H9 (cell line): ENCODE data around the gene CDKL1. TPM values are rescaled to one million over a fixed set of nuclear protein-coding genes. Genes with fewer than 3 reads are reported as not detected.

ENCODE experiments used
- DNase-seq: peaks from one replicate; pipeline ENCODE4 v3.0.0-alpha.2; 2017
- H2AFZ ChIP-seq: one replicate; pipeline ENCODE4 v1.6.1; 2013; ENCODE audit warnings: mild to moderate bottlenecking, low read length, control low read depth, moderate library complexity
- H2AK5ac ChIP-seq: 2 replicates; pipeline ENCODE4 v1.6.1; 2013; ENCODE audit warnings: low read length, control low read depth, mixed read lengths; ENCODE audit not compliant: insufficient read length
- H2BK120ac ChIP-seq: one replicate; pipeline ENCODE4 v1.6.1; 2013; ENCODE audit warnings: low read depth, mild to moderate bottlenecking, low read length, control low read depth, inconsistent platforms; ENCODE audit not compliant: poor library complexity, severe bottlenecking
- H2BK12ac ChIP-seq: 2 replicates; pipeline ENCODE4 v1.6.1; 2013; ENCODE audit warnings: low read length, control low read depth, mixed read lengths, low read depth; ENCODE audit not compliant: insufficient read length
- H2BK15ac ChIP-seq: 2 replicates; pipeline ENCODE4 v1.6.1; 2013; ENCODE audit warnings: low read depth, low read length, control low read depth
- H2BK20ac ChIP-seq: one replicate; pipeline ENCODE4 v1.6.1; 2013; ENCODE audit warnings: low read depth, mild to moderate bottlenecking, low read length, control low read depth, inconsistent platforms; ENCODE audit not compliant: poor library complexity, severe bottlenecking
- H2BK5ac ChIP-seq: 2 replicates; pipeline ENCODE4 v1.6.1; 2013; ENCODE audit warnings: low read length, control low read depth, mixed read lengths; ENCODE audit not compliant: insufficient read length
- H3K14ac ChIP-seq: 2 replicates; pipeline ENCODE4 v1.6.1; 2013; ENCODE audit warnings: low read length, control low read depth; ENCODE audit not compliant: insufficient read depth
- H3K18ac ChIP-seq: 2 replicates; pipeline ENCODE4 v1.6.1; 2013; ENCODE audit warnings: low read depth, mild to moderate bottlenecking, mixed read lengths, low read length, control low read depth; ENCODE audit not compliant: insufficient read length
- H3K23ac ChIP-seq: 2 replicates; pipeline ENCODE4 v1.6.1; 2013; ENCODE audit warnings: low read length, control low read depth, mixed read lengths, low read depth; ENCODE audit not compliant: insufficient read length
- H3K23me2 ChIP-seq: 2 replicates; pipeline ENCODE4 v1.6.1; 2013; ENCODE audit warnings: low read depth, mild to moderate bottlenecking, mixed read lengths, low read length, control low read depth; ENCODE audit not compliant: insufficient read length, poor library complexity, severe bottlenecking
- H3K27ac ChIP-seq: 2 replicates; pipeline ENCODE4 v1.5.1; 2013; ENCODE audit warnings: low read length, control low read depth, mixed read lengths, low read depth; ENCODE audit not compliant: insufficient read length
- H3K27me3 ChIP-seq: 2 replicates; pipeline ENCODE4 v1.6.1; 2013; ENCODE audit warnings: low read length, control low read depth, inconsistent platforms; ENCODE audit not compliant: insufficient read depth
- H3K4ac ChIP-seq: 2 replicates; pipeline ENCODE4 v1.6.1; 2013; ENCODE audit warnings: low read depth, mild to moderate bottlenecking, control low read depth, inconsistent platforms, low read length, moderate library complexity
- H3K4me1 ChIP-seq: 2 replicates; pipeline ENCODE4 v1.6.1; 2013; ENCODE audit warnings: low read length, control low read depth, inconsistent platforms; ENCODE audit not compliant: insufficient read depth
- H3K4me2 ChIP-seq: 2 replicates; pipeline ENCODE4 v1.6.1; 2013; ENCODE audit warnings: low read length, control low read depth, mixed read lengths; ENCODE audit not compliant: insufficient read length, insufficient read depth
- H3K56ac ChIP-seq: 2 replicates; pipeline ENCODE4 v1.6.1; 2013; ENCODE audit warnings: low read depth, mild to moderate bottlenecking, mixed read lengths, low read length, control low read depth; ENCODE audit not compliant: insufficient read length
- H3K79me1 ChIP-seq: 2 replicates; pipeline ENCODE4 v1.6.1; 2013; ENCODE audit warnings: low read depth, mild to moderate bottlenecking, moderate library complexity, low read length, control low read depth, inconsistent platforms; ENCODE audit not compliant: insufficient read depth, poor library complexity, severe bottlenecking
- H3K79me2 ChIP-seq: 2 replicates; pipeline ENCODE4 v1.6.1; 2013; ENCODE audit warnings: low read length, control low read depth, inconsistent platforms; ENCODE audit not compliant: insufficient read depth
- H3K9ac ChIP-seq: 2 replicates; pipeline ENCODE4 v1.6.1; 2013; ENCODE audit warnings: low read length, control low read depth, mixed read lengths; ENCODE audit not compliant: insufficient read length; ENCODE audit errors: extremely low read depth
- H3K9me3 ChIP-seq: one replicate; pipeline ENCODE4 v1.6.1; 2013; ENCODE audit warnings: low read depth, low read length, inconsistent platforms; ENCODE audit not compliant: control insufficient read depth
- H3T11ph ChIP-seq: one replicate; pipeline ENCODE4 v1.6.1; 2013; ENCODE audit warnings: mild to moderate bottlenecking, low read length, control low read depth, inconsistent platforms
- H4K20me1 ChIP-seq: one replicate; pipeline ENCODE4 v1.6.1; 2013; ENCODE audit not compliant: control insufficient read depth, insufficient read length, insufficient read depth
- H4K5ac ChIP-seq: 2 replicates; pipeline ENCODE4 v1.6.1; 2013; ENCODE audit warnings: low read depth, mild to moderate bottlenecking, mixed read lengths, low read length, control low read depth; ENCODE audit not compliant: insufficient read length
- H4K8ac ChIP-seq: replicated peaks from 2 replicates; pipeline ENCODE4 v1.6.1; 2013; ENCODE audit warnings: low read length, control low read depth, mixed read lengths, low read depth; ENCODE audit not compliant: insufficient read length
- H4K91ac ChIP-seq: 2 replicates; pipeline ENCODE4 v1.6.1; 2013; ENCODE audit warnings: low read depth, mild to moderate bottlenecking, moderate library complexity, mixed read lengths, low read length, control low read depth; ENCODE audit not compliant: insufficient read length
- H3K27ac Mint-ChIP-seq, 3 experiments: 2 replicates in 2 of 3; 3 replicates in 1 of 3; pipeline ENCODE4 v1.8.0; 2020 to 2021; ENCODE audit warnings: mixed read lengths in 3 of 3, mild to moderate bottlenecking in 1 of 3, moderate library complexity in 1 of 3
- H3K27me3 Mint-ChIP-seq: 2 replicates; pipeline ENCODE4 v1.8.0; 2021; ENCODE audit warnings: low read depth, mild to moderate bottlenecking, moderate library complexity, mixed read lengths
- H3K36me3 Mint-ChIP-seq, 3 experiments: 2 replicates in 2 of 3; 3 replicates in 1 of 3; pipeline ENCODE4 v1.8.0; 2020 to 2021; ENCODE audit warnings: low read depth in 3 of 3, mixed read lengths in 3 of 3; ENCODE audit not compliant: insufficient read depth in 1 of 3
- H3K4me1 Mint-ChIP-seq, 2 experiments: 2 replicates each; pipeline ENCODE4 v1.8.0; 2020; ENCODE audit warnings: mixed read lengths in 2 of 2
- H3K4me3 Mint-ChIP-seq, 2 experiments: 2 replicates in 1 of 2; 3 replicates in 1 of 2; pipeline ENCODE4 v1.8.0; 2020 to 2021; ENCODE audit warnings: mild to moderate bottlenecking in 2 of 2, mixed read lengths in 2 of 2, moderate library complexity in 1 of 2
- H3K9me3 Mint-ChIP-seq, 2 experiments: 2 replicates in 1 of 2; 3 replicates in 1 of 2; pipeline ENCODE4 v1.8.0; 2020; ENCODE audit warnings: mild to moderate bottlenecking in 2 of 2, mixed read lengths in 2 of 2, moderate library complexity in 1 of 2
- WGBS: extraction: QIAGEN DNeasy Blood & Tissue Kit; methylation state at CpG from one replicate; pipeline ENCODE4 v1.1.7; 2013; ENCODE audit warnings: missing lambda C conversion rate, low lambda C conversion rate, mixed read lengths; ENCODE audit not compliant: insufficient read length; ENCODE audit errors: extremely low coverage; 5-methylcytosine and 5-hydroxymethylcytosine counted together
- total RNA-seq: library from RNA; stranded (reverse); gene quantifications from 2 replicates; pipeline ENCODE4 v1.2.1, GENCODE V29; 2021
- TF ChIP-seq, protein P1 (sequence below): fragments of 200-600 bp; sonication (generic); conservative IDR thresholded peaks from 3 replicates; pipeline ENCODE4 v1.8.0; 2021; ENCODE audit warnings: antibody characterized with exemption, mild to moderate bottlenecking

The CDKL1 gene
- total RNA-seq, 1 experiment from 2014 or later = 0.72 TPM

DNA sequence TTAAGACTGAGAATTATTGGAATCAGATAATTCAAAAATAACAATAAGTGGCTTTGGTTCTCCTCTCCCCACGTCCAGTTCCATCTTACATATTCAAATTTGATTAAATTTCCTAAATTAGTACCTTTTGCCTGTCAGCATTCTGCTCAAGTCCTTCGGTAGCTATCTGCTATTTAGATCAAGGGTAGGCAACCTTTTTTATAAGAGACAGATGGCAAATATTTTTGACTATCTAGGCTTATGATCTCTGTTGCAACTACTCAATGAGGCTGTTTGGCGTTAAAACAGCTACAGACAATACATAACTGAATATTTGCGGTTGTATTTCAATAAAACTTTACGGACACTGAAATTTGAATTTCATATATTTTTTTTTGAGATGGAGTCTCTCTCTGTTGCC is 106.4 kb downstream of the CDKL1 start:
- Histone ChIP-seq H4K5ac (no peak overlapping the region), H2AK5ac (no peak overlapping the region), H3K4me2 (no peak overlapping the region), H4K20me1 (no peaks in the 10 kb centered on the region), H2BK12ac (no peak overlapping the region), H3K79me2 (no peaks in the 10 kb centered on the region), H3K23ac (no peak overlapping the region), H3K9ac (no peak overlapping the region), H4K8ac (no peak overlapping the region), H3K27ac (no peak overlapping the region), H3K79me1 (no peaks in the 10 kb centered on the region), H2BK5ac (no peak overlapping the region), H2BK20ac (no peak overlapping the region), H3K9me3 (no peaks in the 10 kb centered on the region), H3K27me3 (no peaks in the 10 kb centered on the region), H3K23me2 (no peaks in the 10 kb centered on the region), H3K18ac (no peak overlapping the region), H2BK120ac (no peak overlapping the region), H3K56ac (no peak overlapping the region), H3K4ac (no peak overlapping the region), H4K91ac (no peak overlapping the region), H3K14ac (no peak overlapping the region), H3T11ph (no peak overlapping the region), H2BK15ac (no peak overlapping the region), H3K4me1 (no peaks in the 10 kb centered on the region), H2AFZ (no peak overlapping the region)
- no peak overlapping the region for H3K4me3 Mint-ChIP-seq
- no peak overlapping the region for H3K27ac Mint-ChIP-seq
- DNase-seq = no peak
- peaks cover 12 to 29% (median 22%) of the 10 kb centered on the region in 3 experiments; a peak in 6 of 7 replicates for H3K36me3 Mint-ChIP-seq
- no peaks in the 10 kb centered on the region for H3K27me3 Mint-ChIP-seq
- H3K4me1 Mint-ChIP-seq = no peaks in the 10 kb centered on the region
- WGBS = no CpG with 5 or more reads among the region's 5 CpGs
- H3K9me3 Mint-ChIP-seq = no peaks in the 10 kb centered on the region
- TF ChIP-seq, protein P1, sequence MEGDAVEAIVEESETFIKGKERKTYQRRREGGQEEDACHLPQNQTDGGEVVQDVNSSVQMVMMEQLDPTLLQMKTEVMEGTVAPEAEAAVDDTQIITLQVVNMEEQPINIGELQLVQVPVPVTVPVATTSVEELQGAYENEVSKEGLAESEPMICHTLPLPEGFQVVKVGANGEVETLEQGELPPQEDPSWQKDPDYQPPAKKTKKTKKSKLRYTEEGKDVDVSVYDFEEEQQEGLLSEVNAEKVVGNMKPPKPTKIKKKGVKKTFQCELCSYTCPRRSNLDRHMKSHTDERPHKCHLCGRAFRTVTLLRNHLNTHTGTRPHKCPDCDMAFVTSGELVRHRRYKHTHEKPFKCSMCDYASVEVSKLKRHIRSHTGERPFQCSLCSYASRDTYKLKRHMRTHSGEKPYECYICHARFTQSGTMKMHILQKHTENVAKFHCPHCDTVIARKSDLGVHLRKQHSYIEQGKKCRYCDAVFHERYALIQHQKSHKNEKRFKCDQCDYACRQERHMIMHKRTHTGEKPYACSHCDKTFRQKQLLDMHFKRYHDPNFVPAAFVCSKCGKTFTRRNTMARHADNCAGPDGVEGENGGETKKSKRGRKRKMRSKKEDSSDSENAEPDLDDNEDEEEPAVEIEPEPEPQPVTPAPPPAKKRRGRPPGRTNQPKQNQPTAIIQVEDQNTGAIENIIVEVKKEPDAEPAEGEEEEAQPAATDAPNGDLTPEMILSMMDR = no peak
